Suppressor macrophage (primary cell): ENCODE measurements around the gene SORL1.

Experiments used
- DNase-seq, 4 experiments: peaks; one replicate each; pipeline ENCODE4 v3.0.0-alpha.2; 2020 to 2022

Gene SORL1

DNA sequence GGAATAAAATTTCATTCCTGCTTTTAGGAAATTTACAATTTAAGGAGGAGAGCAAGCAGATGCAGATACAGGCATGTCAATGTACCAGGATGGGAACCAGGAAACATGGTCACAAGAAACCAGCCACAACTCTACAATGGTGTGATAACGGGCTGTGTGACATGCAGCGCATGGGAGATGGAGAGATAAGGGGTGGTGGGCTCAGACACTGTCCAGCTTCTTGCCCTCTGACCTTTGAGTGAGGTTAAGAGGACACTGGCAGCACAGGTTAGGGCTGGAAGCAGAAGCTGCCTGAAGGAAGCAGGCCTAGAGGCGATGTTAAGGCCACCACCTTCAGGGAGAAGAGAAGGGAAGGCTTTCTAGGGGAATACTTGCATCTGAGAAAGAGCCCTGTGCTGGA lies 3.0 kb downstream of the SORL1 start:
- DNase-seq = no peak

DNA sequence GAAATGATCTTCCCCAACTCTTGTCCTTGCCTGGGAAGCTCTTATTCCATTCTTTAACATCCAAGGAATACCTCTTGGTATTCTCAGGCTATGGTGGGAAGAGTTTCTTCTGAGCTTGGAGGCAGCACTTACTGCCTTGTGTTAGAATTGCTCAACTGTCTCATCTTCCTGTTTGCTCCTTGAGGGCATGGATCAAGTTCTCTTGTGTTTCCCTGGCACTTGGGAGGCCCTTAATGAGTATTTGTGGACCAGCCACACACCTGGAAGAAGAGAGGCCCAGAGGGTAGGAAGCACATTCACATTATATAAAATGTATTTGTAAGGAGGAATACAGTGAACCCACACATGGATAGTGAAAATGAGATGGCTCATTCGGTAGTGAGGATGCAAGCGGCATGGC lies 4.0 kb downstream of the SORL1 start:
- peak in 1 of 4 experiments; percentile 25 for DNase-seq

DNA sequence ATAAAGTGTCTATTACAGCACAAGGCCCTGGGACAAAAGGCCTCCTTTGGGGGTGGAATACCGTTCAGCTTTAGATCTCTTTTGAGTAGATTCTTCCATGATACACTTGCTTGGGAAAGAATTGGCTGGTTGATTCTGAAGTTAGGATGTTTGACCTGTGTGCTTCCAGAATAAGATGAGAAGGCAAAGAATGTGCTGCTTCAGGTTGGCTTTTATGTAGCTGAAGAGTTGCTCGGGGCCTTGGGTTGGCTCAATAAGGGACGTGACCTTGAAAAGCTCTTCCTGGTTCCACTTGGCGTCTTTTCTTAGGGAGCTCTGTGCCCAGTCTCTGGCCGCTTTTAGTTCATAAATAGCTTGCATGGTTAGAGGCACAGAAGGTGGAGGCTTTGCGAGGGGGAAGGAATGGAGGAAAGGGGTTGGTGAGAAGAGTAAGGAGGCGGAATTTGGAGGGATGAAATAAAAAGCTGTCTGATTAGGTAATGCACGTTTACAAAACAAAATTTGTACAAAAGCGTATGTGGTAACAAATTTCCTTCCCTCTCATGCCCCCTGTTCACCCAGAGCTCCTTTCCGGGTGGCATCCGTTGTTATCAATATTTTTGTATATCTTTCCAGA lies 4.8 kb downstream of the SORL1 start:
- DNase-seq = no peak

GRCh38 chr11:121458551-121458950 lies 6.4 kb downstream of the SORL1 start:
- no peak for DNase-seq

GRCh38 chr11:121459413-121460017 lies 7.4 kb downstream of the SORL1 start:
- DNase-seq = no peak

DNA sequence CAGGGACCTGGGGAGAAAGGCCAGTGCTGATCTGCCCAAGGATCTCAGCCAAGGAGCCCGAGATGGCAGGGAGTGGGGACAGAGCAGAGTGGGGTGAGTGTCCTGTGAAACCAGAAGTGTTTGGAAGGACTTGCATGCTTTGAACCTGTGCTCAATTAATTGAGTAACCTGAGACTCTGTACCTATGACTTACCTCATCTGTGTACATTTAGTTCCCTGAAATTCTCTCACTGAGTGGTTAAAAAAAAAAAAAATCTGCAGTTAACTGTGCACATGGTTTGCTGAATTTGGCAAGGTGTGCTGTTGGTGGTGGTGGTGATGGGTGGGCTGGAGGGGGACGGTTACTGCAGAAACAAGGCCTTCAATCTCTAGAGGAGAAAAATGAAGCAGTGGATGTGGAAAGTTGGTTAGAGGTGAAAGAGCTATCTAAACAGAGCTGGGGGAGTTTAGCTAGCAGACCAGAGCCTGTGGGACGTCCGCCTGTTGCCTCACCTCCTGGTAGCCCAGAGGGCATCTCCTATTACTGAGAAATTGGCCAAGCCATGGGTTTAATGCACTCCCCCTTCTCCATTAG lies 8.9 kb downstream of the SORL1 start:
- no peak for DNase-seq

DNA sequence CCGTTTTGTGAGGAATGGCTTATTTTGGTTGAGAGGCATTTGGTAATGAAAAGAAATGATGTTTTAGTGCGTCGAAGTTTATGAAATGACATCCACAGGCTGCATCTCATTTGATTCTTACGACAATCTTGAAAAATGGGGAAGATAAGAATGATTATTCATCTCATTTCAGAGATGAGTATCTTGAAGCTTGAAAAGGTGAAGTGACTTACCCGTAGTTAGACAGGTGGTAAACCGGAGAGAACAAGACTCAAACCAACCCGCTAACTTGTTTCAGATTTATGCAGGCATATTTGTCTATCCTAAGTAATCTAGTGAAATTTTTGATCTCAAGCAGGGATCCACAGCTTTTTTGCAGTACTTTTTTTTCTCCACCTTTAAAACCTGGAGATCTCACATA lies 9.7 kb downstream of the SORL1 start:
- DNase-seq = peak in 1 of 4 experiments; percentile 15

DNA sequence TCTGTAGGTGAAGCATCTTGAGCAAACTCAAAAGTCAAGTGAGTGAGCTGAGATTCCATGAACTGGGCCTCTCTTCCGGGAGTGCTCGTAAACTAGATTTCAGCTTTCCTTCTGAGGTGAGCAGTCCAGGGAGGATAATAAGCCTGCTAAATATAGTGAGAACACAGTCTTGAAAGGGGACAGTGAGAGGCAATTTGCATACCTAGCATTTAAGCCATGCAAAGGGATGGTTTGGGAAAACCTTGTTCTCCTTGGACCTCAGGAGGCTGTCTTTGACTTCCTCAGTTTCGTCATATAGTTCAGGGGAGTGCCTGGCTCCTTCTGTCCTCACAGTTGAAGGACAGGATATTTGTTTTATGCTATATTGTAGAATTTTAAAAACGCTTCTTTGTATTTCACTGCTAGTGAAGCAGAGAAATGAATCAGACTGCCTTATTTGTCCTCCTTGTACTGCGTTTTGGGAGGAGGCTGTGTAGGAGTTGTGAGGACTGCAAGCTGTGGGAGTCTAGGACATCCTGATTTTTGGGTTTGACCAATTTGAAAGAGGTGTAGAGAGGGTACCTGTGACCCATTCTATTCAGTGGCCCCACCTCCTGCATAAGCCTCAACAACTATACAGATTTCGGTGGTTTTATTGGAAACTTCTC lies 11.7 kb downstream of the SORL1 start:
- DNase-seq = no peak

- DNase-seq = peak in 2 of 4 experiments; percentile 35 to 52
These were observed 12.3 kb downstream of the SORL1 start for GRCh38 chr11:121464352-121464946.

GRCh38 chr11:121465709-121466062 lies 13.6 kb downstream of the SORL1 start:
- DNase-seq = no peak

GRCh38 chr11:121466063-121466794 lies 14.1 kb downstream of the SORL1 start:
- DNase-seq = peak; percentile 49 to 69 (median 64)

DNA sequence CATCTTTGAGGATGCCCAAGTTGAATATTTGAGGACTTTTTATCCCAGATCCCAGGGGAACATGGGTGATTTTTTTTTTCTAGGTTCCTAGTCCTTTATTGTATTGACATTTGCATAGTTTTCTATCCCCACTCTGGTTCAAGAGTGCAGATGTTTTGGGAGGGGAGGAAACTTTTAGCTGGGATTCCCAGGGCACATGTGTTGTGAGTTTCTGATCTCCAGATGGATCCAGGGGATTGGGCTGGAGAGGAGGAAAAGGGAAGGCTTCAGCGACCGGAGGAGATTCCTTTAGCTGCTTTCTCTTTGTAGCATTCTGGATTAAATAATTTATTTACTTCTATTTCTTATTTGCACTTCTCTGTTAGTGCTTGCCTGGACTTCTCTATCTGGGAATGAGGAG lies 15.4 kb downstream of the SORL1 start:
- DNase-seq = no peak

DNA sequence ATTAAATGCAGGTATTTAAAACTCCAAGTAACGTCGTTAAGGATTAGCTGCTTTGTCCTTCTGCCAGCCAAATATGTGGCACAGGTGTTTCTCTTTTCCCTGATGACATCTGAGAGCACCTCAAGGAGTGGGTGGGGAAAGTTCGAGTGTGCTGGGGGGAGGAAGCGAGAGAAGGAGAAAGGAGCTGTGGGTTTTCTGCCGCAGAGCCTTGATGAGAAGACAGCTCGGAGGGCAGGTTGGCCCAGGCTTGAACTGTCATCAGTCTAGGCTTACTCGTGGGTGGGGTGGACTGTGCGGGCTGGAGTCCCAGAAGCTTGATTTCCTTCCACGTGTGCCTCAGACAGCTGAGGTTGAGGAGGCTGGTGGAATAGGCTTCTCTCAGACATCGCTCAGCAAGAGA lies 15.9 kb downstream of the SORL1 start:
- no peak for DNase-seq

GRCh38 chr11:121469910-121470309 lies 17.8 kb downstream of the SORL1 start:
- DNase-seq = no peak

DNA sequence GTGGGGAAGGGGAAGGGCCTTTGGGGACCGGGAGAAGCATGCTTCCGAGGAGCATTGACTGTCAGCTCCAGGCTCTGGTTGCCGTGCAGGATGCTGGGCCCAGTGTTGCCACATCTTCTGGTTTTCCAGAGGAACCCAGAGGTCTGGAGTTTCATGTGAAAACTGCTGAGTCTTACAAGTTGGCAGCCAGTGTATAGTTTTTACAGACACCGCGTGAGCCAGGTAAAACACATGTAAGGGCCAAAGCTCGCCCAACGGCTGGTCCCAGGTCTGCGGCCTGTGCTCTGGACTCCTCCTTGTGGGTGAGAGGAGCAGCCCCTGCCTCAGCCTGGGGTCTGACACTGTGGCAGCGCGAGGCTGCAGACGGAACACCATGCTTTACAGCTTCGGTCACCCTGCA lies 19.1 kb downstream of the SORL1 start:
- no peak for DNase-seq

GRCh38 chr11:121472312-121472711 lies 20.2 kb downstream of the SORL1 start:
- no peak for DNase-seq

GRCh38 chr11:121473064-121473777 lies 21.1 kb downstream of the SORL1 start:
- DNase-seq = peak; percentile 66 to 88 (median 82)

DNA sequence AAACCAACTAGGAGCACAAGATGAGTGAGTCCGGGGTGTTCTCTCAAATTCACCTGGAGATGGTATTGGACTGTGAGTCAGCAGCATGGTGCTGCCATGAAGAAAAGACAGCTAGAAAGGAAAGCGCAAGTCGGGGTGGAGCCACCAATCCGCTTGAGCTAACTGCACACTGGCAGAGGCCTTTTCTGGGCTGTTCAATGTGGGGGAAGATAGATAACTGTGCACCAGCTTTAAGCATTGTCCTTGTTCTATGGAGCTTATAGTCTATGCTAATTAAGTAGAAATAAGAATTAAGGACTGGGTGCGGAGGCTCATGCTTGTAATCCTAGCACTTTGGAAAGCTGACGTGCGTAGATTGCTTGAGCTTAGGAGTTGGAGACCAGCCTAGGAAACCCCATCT lies 22.6 kb downstream of the SORL1 start:
- no peak for DNase-seq

DNA sequence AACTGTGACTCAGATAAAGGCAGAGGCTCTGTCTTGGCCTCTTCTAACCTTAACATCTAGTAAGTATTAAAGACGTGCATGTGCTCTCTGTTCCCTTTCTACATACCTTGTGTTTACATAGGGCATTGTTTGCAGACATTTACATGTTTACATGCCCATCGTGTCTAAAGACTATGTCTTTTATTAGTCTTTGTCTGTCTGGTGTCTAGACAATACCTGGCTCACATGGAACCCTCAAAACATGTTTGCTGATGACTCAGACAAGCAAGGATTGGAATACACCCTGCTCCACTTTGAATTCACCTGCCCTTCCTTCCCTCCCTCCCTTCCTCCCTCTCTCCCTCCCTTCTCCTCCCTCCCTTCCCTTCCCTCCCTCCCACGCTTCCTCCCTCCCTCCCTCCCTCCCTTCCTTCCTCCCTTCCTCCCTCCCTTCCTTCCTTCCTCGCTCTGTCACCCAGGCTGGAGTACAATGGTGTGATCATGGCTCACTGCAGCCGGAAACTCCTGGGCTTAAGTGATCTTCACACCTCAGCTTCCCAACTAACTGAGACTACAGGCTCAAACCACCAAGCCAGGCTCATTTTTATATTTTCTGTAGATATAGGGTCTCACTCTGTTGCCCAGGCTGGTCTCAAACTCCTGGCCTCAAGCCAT lies 24.4 kb downstream of the SORL1 start:
- DNase-seq = no peak

- no peak for DNase-seq
These were observed 26.2 kb downstream of the SORL1 start for GRCh38 chr11:121478226-121478894.
